OCI-LY7 (cell line): ENCODE measurements around the gene TOR1AIP1. TPM values are rescaled to one million over a fixed set of nuclear protein-coding genes. Genes with fewer than 3 reads are reported as not detected.
"Not testable (repeated sequence)": the region's sequence is repeated elsewhere in the genome, so short reads cannot be mapped to it uniquely, and the experiment has no call there.

Experiments
- Bru-seq: library from RNA; stranded (reverse); fragments of 400-500 nt; gene quantifications from one replicate; lab custom pipeline; 2021; lab: Mats Ljungman, UMichigan
- BruChase-seq, 2 experiments: library from RNA; stranded (reverse); fragments of 400-500 nt; gene quantifications; one replicate each; lab custom pipeline; 2021; lab: Mats Ljungman, UMichigan
- BruUV-seq: library from RNA; stranded (reverse); fragments of 400-500 nt; replicated peaks from 2 replicates; lab custom pipeline; 2021; lab: Mats Ljungman, UMichigan
- CTCF ChIA-PET: fragments of 300-600 bp; sonication (Branson Sonifier 250); formaldehyde crosslinking; loops from one replicate; lab custom pipeline; 2022; ENCODE audit warnings: antibody characterized with exemption; ENCODE audit not compliant: unreplicated experiment; lab: Charles Lee
- POLR2A ChIA-PET: fragments of 300-600 bp; sonication (Branson Sonifier 250); formaldehyde crosslinking; loops from one replicate; lab custom pipeline; 2022; ENCODE audit warnings: antibody characterized with exemption; lab: Charles Lee
- DNase-seq: peaks from one replicate; pipeline ENCODE4 v3.0.0-alpha.2; 2015; ENCODE audit warnings: low spot score
- H2AFZ ChIP-seq: fragments of 200-600 bp; sonication (generic), shearing (Covaris generic); 2 replicates; pipeline ENCODE4 v1.6.1; 2014; ENCODE audit warnings: mild to moderate bottlenecking, antibody characterized with exemption, low read length, moderate library complexity
- H3K27ac ChIP-seq: fragments of 200-600 bp; sonication (generic); 2 replicates; pipeline ENCODE4 v1.5.1; 2014; ENCODE audit warnings: mixed run types, low read depth, mild to moderate bottlenecking, moderate library complexity, low read length, inconsistent platforms; ENCODE audit not compliant: poor library complexity, severe bottlenecking
- H3K36me3 ChIP-seq: fragments of 200-600 bp; sonication (generic); 2 replicates; pipeline ENCODE4 v1.6.1; 2014; ENCODE audit warnings: mild to moderate bottlenecking, antibody characterized with exemption, low read length, moderate library complexity, mixed read lengths; ENCODE audit not compliant: insufficient read depth
- H3K4me1 ChIP-seq: fragments of 200-600 bp; sonication (generic); 2 replicates; pipeline ENCODE4 v1.5.1; 2014; ENCODE audit warnings: mild to moderate bottlenecking, low read length; ENCODE audit not compliant: insufficient read depth, poor library complexity, severe bottlenecking
- H3K4me2 ChIP-seq: fragments of 200-600 bp; sonication (generic); 2 replicates; pipeline ENCODE4 v1.6.1; 2014; ENCODE audit warnings: mild to moderate bottlenecking, low read length
- H3K4me3 ChIP-seq: fragments of 200-600 bp; sonication (generic); 2 replicates; pipeline ENCODE4 v1.5.1; 2014; ENCODE audit warnings: mild to moderate bottlenecking, low read depth, low read length; ENCODE audit not compliant: poor library complexity, severe bottlenecking
- H3K79me2 ChIP-seq: fragments of 200-600 bp; sonication (generic); 2 replicates; pipeline ENCODE4 v1.6.1; 2016; ENCODE audit warnings: low read depth, mild to moderate bottlenecking, low read length, moderate library complexity, mixed read lengths; ENCODE audit not compliant: insufficient read depth
- H3K9me2 ChIP-seq: fragments of 200-600 bp; sonication (generic); 2 replicates; pipeline ENCODE4 v1.6.1; 2016; ENCODE audit warnings: mild to moderate bottlenecking, low read length, mixed read lengths; ENCODE audit not compliant: insufficient read depth
- H3K9me3 ChIP-seq: fragments of 200-600 bp; sonication (generic); 2 replicates; pipeline ENCODE4 v1.6.1; 2014; ENCODE audit warnings: mild to moderate bottlenecking, mixed run types, low read length, mixed read lengths
- H4K20me1 ChIP-seq: fragments of 200-600 bp; sonication (generic); 2 replicates; pipeline ENCODE4 v1.6.1; 2014; ENCODE audit warnings: mild to moderate bottlenecking, antibody characterized with exemption, low read length, moderate library complexity, mixed read lengths; ENCODE audit not compliant: insufficient read depth
- CTCF ChIP-seq: fragments of 200-600 bp; sonication (generic); conservative IDR thresholded peaks from 2 replicates; pipeline ENCODE4 v1.5.1; 2014; ENCODE audit warnings: mild to moderate bottlenecking, antibody characterized with exemption, low read length, moderate library complexity, mixed read lengths
- EZH2phosphoT487 ChIP-seq: fragments of 200-600 bp; sonication (generic); IDR thresholded peaks from 2 replicates; pipeline ENCODE4 v1.6.1; 2018; ENCODE audit warnings: low read depth, borderline replicate concordance, mild to moderate bottlenecking, mixed run types, antibody characterized with exemption, low read length, moderate library complexity, mixed read lengths
- intact Hi-C: fragments of 100-400 bp; cut with micrococcal nuclease; formaldehyde crosslinking; loops from one replicate; pipeline ENCODE4 v1.10.0; 2022; ENCODE audit not compliant: unreplicated experiment
- long read RNA-seq: library from polyadenylated mRNA; stranded (forward); transcript quantifications from one replicate; pipeline ENCODE4 v2.0.0, GENCODE V29; 2022
- total RNA-seq, 2 experiments: library from RNA; depleted of rRNA in 1 of 2; stranded (reverse); fragments of >200 nt in 1 of 2; shearing (Covaris generic) in 1 of 2; gene quantifications; 2 replicates each; pipeline ENCODE4 v1.2.3, GENCODE V29; 2014 to 2022

The TOR1AIP1 gene
- total RNA-seq (2014; rRNA removed; shearing (Covaris generic)) (11.0 and 12.1 TPM in 2 replicates), total RNA-seq (2022) (14.5 and 16.8 TPM in 2 replicates), Bru-seq, nascent RNA (percentile 65 among the genes with signal in this experiment), BruChase-seq, experiment 1, labeled RNA remaining after a 6-hour chase (percentile 50 among the genes with signal in this experiment), BruChase-seq, experiment 2, labeled RNA remaining after a 2-hour chase (percentile 62 among the genes with signal in this experiment)
- long read RNA-seq, full-length matches to known transcripts: 43 of 53 reads
- long read RNA-seq, partial matches to known transcripts: 2 of 53 reads
- long read RNA-seq, other reads (novel, unspliced or antisense): 8 of 53 reads

GRCh38 chr1:179882253-179883039 is at the start of gene TOR1AIP1:
TOR1AIP1 (plus strand) TSS chr1:179882285; CDS start chr1:179882503, 218 bp downstream.
- Histone ChIP-seq H3K27ac (peak within 1 kb of the TSS; percentile 96), H2AFZ (peak within 1 kb of the TSS; percentile 65), H3K36me3 (peaks cover 14% of the 10 kb centered on the region; the same call in 1 of the 2 replicates), H3K9me2 (no peaks in the 10 kb centered on the region), H3K4me1 (peaks cover 29% of the 10 kb centered on the region), H3K9me3 (no peaks in the 10 kb centered on the region), H3K4me3 (peak within 1 kb of the TSS; percentile 79), H3K4me2 (peak within 1 kb of the TSS; percentile 89), H3K79me2 (peaks cover 11% of the 10 kb centered on the region; the same call in 1 of the 2 replicates), H4K20me1 (no peaks in the 10 kb centered on the region; the same call in 1 of the 2 replicates)
- ChIA-PET CTCF (no interaction called here), POLR2A (interaction anchor here (0.6 to 2.1 kb wide), 9 partner anchors 9 to 446 kb away, joined by 3 to 9 read pairs (median 5); partner anchors contain the start of gene CEP350)
- peak; percentile 58 for TF ChIP-seq CTCF
- no peak for TF ChIP-seq EZH2phosphoT487
- BruUV-seq: no TSS peak
- peak; percentile 99 for DNase-seq
- intact Hi-C loops: loop anchor here (1.0 to 5.0 kb wide), 4 partner anchors 72 to 850 kb away; partner anchors contain the start of genes ACBD6, CEP350 and QSOX1

- not testable (repeated sequence) for BruUV-seq, H4K20me1 ChIP-seq
Observed at GRCh38 chr1:179836686-179837445, 45.2 kb upstream of the TOR1AIP1 start.

GRCh38 chr1:179840107-179840506 is 42.0 kb upstream of the TOR1AIP1 start:
- Histone ChIP-seq H2AFZ (no peak overlapping the region), H3K4me1 (no peaks in the 10 kb centered on the region), H3K36me3 (peaks cover 9% of the 10 kb centered on the region; the same call in 1 of the 2 replicates), H3K79me2 (no peaks in the 10 kb centered on the region), H4K20me1 (no peaks in the 10 kb centered on the region), H3K9me3 (no peaks in the 10 kb centered on the region), H3K9me2 (no peaks in the 10 kb centered on the region), H3K27ac (no peak overlapping the region), H3K4me2 (no peak overlapping the region), H3K4me3 (no peak overlapping the region)
- TF ChIP-seq EZH2phosphoT487 (no peak), CTCF (no peak)
- intact Hi-C loops: no loop called here
- ChIA-PET POLR2A (no interaction called here), CTCF (no interaction called here)
- DNase-seq: no peak
- BruUV-seq: no TSS peak

More at GRCh38 chr1:179836686-179837445, 45.2 kb upstream of the TOR1AIP1 start:
- H3K4me2 ChIP-seq, H3K9me2 ChIP-seq, H3K79me2 ChIP-seq, CTCF ChIA-PET, H3K4me3 ChIP-seq, DNase-seq, H3K36me3 ChIP-seq, intact Hi-C loops, H3K4me1 ChIP-seq, H2AFZ ChIP-seq, H3K27ac ChIP-seq, H3K9me3 ChIP-seq: not testable (repeated sequence)
- POLR2A ChIA-PET: interaction anchor here (0.6 kb wide), 1 partner anchor 61 kb away, joined by 3 read pairs; no protein-coding TSS in a partner anchor
